CD4-positive, alpha-beta T cell treated with Interleukin-15 for 1 hour (primary cell): Measurements from ENCODE around the gene PICK1.
"Not testable (repeated sequence)": the region's sequence is repeated elsewhere in the genome, so short reads cannot be mapped to it uniquely, and the experiment has no call there.

Experiments
- DNase-seq: peaks from one replicate; pipeline ENCODE4 v3.0.0-alpha.2; 2020

Gene PICK1

GRCh38 chr22:38097557-38098409 lies 40.6 kb downstream of the PICK1 start:
- DNase-seq, result no peak

GRCh38 chr22:38098410-38099249 lies 41.4 kb downstream of the PICK1 start:
- no peak for DNase-seq

GRCh38 chr22:38103641-38104040 lies 46.4 kb downstream of the PICK1 start:
- DNase-seq, result no peak

GRCh38 chr22:38104084-38104483 lies 46.9 kb downstream of the PICK1 start:
- no peak for DNase-seq

GRCh38 chr22:38106814-38107578 lies 49.8 kb downstream of the PICK1 start:
- no peak for DNase-seq

GRCh38 chr22:38107692-38108515 lies 50.7 kb downstream of the PICK1 start:
- no peak for DNase-seq

GRCh38 chr22:38108561-38109319 lies 51.5 kb downstream of the PICK1 start:
- no peak for DNase-seq

- DNase-seq, result no peak
Measured at GRCh38 chr22:38109371-38110001, 52.3 kb downstream of the PICK1 start.

- no peak for DNase-seq
Measured at GRCh38 chr22:38110008-38110862, 53.0 kb downstream of the PICK1 start, which contains the start of gene BAIAP2L2. TSS of gene BAIAP2L2 (minus strand) at chr22:38110684. CDS start at chr22:38110525, 159 bp downstream.

- DNase-seq, result no peak
Measured at GRCh38 chr22:38110863-38111852, 54.0 kb downstream of the PICK1 start.

- no peak for DNase-seq
Measured at GRCh38 chr22:38111925-38112355, 54.7 kb downstream of the PICK1 start.

GRCh38 chr22:38112381-38112780 lies 55.2 kb downstream of the PICK1 start:
- DNase-seq, result no peak

- peak; percentile 72 for DNase-seq
Measured at GRCh38 chr22:38114484-38115398, 57.5 kb downstream of the PICK1 start.

GRCh38 chr22:38115423-38116205 lies 58.4 kb downstream of the PICK1 start:
- DNase-seq, result no peak

- DNase-seq, result not testable (repeated sequence)
Measured at GRCh38 chr22:38117556-38117955, 60.4 kb downstream of the PICK1 start.

- no peak for DNase-seq
Measured at GRCh38 chr22:38118182-38118581, 61.0 kb downstream of the PICK1 start.
